GM19351 (cell line): Measurements from ENCODE around the gene POMT1.
"Not testable (repeated sequence)": the region's sequence is repeated elsewhere in the genome, so short reads cannot be mapped to it uniquely, and the experiment has no call there.

ENCODE experiments used
- ATAC-seq: cut with Tn5 transposase; IDR thresholded peaks from one replicate; pipeline ENCODE4 v1.9.1; 2021; ENCODE audit warnings: mild to moderate bottlenecking, moderate library complexity; ENCODE audit not compliant: unreplicated experiment

Gene POMT1

DNA sequence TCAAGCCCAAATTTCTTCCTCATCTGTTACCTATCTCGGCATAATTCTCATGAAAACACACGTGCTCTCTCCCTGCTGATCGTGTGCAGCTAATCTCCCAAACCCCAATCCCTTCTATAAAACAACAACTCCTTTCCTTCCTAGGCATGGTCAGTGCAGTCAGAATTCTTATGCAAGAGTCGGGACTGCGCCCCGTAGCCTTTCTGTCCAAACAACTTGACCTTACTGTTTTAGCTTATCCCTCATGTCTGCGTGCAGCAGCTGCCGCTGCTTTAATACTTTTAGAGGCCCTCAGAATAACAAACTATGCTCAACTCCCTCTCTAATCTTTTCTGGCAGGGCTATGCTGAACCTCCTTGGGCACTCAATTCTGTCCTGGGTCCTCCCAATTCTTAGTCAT, 47.7 kb downstream of the POMT1 start:
- ATAC-seq = not testable (repeated sequence)

DNA sequence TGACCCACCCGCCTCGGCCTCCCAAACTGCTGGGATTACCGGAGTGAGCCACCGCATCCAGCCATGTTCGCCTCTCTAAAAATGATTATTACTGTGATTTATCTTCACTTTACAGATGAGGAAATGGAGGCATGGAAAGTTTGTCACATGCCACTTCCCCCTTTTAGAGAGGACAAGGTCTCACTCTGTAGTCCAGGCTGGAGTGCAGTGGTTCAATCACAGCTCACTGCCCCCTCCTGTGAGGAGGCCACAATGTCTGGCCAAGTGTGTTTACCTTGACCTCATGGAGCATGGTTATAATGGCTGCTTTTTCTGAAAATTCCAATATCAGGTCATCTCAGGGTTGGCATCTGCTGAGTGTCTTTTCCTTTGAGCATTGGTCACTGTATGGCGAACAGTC, 49.3 kb downstream of the POMT1 start:
- no peak for ATAC-seq

DNA sequence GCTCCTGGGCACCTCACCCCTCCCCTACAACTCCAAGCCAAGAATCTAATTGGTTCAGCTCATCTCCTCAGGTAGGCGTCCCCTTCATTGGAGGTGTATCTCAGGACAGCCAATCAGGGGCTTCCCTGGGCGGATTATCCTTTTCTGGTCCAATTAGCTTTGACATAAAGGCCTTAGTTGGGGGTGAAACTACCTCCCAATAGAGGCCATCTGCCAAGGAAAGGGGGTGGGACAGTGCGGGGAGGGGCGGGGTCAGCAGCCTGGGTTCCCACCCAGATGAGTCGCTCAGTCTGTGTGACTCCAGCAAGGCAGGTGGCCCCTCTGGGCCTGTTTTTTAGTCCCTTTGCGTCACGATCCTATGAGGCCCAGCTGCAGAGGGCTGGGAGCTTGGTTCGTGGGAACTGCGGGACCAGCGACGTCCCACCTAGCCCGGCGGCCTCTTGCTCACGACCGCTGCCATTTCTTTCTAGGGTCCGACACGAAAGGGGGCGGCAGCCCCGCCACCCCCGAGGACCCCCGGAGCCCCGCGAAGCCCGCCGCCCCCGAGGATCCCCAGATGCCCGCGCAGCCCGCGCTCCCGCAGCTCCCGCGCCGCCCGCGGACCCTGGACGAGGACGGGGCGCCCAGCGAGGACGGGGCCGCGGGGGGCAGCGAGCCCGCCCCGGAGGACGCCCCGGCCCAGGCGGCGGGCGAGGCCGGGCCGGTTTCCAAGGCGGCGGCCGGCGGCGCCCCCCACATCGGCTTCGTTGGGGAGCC, 51.5 kb downstream of the POMT1 start:
- no peak for ATAC-seq

GRCh38 chr9:131554843-131555351, 52.2 kb downstream of the POMT1 start:
- no peak for ATAC-seq

GRCh38 chr9:131555841-131556673, 53.3 kb downstream of the POMT1 start:
- no peak for ATAC-seq

DNA sequence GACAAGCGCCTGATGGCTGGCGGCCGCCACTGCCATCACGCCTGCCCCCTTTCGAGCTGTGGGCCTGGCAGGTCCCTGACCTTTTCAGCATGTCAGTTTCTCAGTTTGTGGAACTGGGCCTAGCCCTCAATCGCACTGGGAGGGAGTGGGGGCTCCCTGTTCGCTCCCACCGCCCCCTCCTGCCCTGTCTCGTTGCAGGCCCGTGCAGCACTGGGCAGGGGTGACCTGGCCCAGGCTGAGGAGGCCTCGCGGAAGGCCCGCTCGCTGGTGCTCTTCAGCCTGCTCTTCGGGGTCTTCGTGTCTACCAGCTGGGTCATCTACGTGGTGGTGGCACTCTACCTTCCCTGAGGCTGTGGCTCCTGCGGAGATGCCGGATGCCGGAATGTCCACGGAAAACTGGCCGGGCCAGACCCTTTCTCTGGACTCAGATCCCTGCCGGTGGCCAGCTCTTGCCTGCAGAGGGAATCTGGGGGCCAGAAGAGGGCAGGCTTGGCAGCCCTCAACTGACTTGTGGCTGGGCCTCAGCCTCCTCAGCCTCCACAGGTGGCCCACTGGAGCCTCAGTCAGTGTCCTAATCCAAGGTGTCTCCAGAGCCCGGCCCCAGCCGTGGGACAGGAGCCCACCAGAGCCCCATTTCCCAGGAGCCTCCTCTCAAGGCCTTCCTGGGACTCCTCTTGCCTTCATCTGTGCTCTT, 55.3 kb downstream of the POMT1 start:
- ATAC-seq = no peak

- no peak for ATAC-seq
Measured at GRCh38 chr9:131559421-131560000, 56.8 kb downstream of the POMT1 start.

DNA sequence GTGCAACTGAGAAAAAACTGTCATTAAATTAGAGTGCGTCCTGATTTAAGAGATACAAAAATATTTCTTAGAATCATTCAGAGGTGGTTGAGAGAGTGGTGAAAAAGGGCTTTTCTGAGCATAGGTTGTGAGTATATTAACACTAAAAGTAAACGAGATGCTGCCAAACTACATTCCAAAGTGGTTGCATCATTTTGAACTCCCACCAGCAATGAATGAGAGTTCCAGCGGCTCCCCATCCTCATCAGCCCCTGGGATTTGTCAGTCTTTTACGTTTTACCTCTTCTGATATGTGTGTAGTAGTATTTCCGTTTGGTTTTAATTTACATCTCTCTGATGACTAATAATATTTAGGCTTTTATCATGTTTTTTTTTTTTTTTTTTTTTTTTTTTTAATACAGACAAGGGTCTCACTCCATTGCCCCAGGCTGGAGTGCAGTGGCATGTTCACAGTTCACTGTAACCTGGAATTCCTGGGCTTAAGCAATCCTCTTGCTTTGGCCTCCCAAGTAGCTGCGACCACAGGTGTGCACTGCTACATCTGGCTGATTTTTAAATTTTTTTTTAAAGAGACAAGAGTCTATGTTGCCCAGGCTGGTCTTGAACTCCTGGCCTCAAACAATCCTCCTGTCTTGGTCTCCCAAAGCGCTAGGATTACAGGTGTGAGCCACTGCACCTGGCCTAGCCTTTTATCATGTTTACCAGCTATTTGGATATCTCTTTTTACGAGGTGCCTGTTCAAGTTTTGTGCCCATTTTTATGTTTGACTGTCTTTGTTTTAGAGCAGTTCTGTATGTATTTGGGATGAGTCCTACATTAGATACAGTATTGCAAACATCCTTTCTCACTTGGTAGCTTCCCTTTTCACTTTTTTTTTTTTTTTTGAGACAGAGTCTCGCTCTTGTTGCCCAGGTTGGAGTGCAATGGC, 59.6 kb downstream of the POMT1 start:
- ATAC-seq = no peak

- no peak for ATAC-seq
Measured at GRCh38 chr9:131565369-131565768, 62.7 kb downstream of the POMT1 start.

GRCh38 chr9:131566158-131566557, 63.4 kb downstream of the POMT1 start:
- no peak for ATAC-seq

DNA sequence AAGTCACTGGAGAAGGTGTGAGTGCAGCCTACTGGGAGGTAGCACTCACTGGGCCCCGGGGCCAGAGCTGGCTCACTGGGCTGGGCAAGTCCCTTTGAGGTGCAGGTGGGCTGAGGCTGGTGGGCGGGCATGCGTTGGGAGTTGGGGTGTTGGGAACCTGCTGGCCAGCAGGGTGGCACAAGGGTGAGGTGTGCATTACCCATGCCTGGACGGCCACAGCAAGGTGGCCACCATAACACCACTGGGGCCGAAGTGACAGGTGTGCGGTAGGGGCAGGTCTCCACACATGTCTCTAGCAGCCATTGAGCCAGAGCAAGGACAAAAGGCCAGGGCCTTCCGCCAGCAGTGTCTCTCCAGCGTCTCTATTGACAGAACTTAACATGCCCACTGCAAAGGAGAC, 65.2 kb downstream of the POMT1 start:
- ATAC-seq = no peak
